Hepatocyte (in vitro differentiated cells): Measurements from ENCODE around the gene COX4I2.

ENCODE experiments used
- CTCF ChIP-seq: fragments of 200-600 bp; sonication (generic); IDR thresholded peaks from 2 replicates; pipeline ENCODE4 v1.5.1; 2016; ENCODE audit warnings: antibody characterized with exemption, mild to moderate bottlenecking; ENCODE audit not compliant: poor library complexity
- EZH2 ChIP-seq: fragments of 200-600 bp; sonication (generic); IDR thresholded peaks from 2 replicates; pipeline ENCODE4 v1.6.1; 2016; ENCODE audit warnings: antibody characterized with exemption, mild to moderate bottlenecking, borderline replicate concordance

GRCh38 chr20:31633339-31633914, 4.3 kb upstream of the COX4I2 start:
- TF ChIP-seq CTCF (no peak), EZH2 (no peak)
